Measurements from ENCODE around the gene EIF3K.

DNA sequence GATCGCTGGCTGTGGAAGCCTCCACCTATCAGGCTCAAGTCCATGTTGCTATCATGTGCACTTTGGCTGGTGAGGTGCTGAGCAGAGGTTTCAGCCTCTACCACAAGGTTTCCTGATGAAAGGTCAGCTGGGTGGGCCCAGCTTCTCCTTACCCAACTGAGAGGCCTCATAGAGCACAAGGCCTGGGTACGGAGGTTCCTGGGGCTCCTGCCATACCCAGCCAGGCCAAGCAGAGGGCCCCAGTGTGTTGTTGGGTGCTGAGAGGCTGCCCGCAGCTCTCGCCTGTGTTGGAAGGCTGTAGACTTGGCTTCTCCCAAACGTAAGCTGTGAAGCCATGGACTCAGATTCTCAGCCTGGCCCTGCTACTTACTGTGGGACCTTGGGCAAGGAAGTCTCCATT is 56.6 kb downstream of the EIF3K start:
- TF ChIP-seq, protein P1, sequence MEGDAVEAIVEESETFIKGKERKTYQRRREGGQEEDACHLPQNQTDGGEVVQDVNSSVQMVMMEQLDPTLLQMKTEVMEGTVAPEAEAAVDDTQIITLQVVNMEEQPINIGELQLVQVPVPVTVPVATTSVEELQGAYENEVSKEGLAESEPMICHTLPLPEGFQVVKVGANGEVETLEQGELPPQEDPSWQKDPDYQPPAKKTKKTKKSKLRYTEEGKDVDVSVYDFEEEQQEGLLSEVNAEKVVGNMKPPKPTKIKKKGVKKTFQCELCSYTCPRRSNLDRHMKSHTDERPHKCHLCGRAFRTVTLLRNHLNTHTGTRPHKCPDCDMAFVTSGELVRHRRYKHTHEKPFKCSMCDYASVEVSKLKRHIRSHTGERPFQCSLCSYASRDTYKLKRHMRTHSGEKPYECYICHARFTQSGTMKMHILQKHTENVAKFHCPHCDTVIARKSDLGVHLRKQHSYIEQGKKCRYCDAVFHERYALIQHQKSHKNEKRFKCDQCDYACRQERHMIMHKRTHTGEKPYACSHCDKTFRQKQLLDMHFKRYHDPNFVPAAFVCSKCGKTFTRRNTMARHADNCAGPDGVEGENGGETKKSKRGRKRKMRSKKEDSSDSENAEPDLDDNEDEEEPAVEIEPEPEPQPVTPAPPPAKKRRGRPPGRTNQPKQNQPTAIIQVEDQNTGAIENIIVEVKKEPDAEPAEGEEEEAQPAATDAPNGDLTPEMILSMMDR (IDR thresholded peaks at IDR 0.05; ENCODE audit: low read length): no peak
- TF ChIP-seq EZH2 (optimal IDR thresholded peaks at IDR 0.05; ENCODE audit: low read depth, low read length): no peak
- TF ChIP-seq EZH2phosphoT487 (IDR thresholded peaks at IDR 0.05; ENCODE audit: low read length): no peak
